Type B pancreatic cell (in vitro differentiated cells): ENCODE measurements around the gene GSTT2B. TPM values are rescaled to one million over a fixed set of nuclear protein-coding genes. Genes with fewer than 3 reads are reported as not detected.

ENCODE experiments used
- DNase-seq: peaks from one replicate; pipeline ENCODE4 v3.0.0; 2021; ENCODE audit warnings: mixed read lengths; ENCODE audit not compliant: unreplicated experiment; ENCODE audit errors: extremely low spot score
- H3K27ac Mint-ChIP-seq: 2 replicates; pipeline ENCODE4 v1.8.0; 2021; ENCODE audit warnings: mild to moderate bottlenecking, mixed read lengths
- H3K27me3 Mint-ChIP-seq: 2 replicates; pipeline ENCODE4 v1.8.0; 2021; ENCODE audit warnings: mixed read lengths
- H3K36me3 Mint-ChIP-seq: 2 replicates; pipeline ENCODE4 v1.8.0; 2021; ENCODE audit warnings: mixed read lengths
- H3K4me1 Mint-ChIP-seq: one replicate; pipeline ENCODE4 v1.8.0; 2021; ENCODE audit warnings: mixed read lengths; ENCODE audit not compliant: unreplicated experiment
- H3K4me3 Mint-ChIP-seq: 2 replicates; pipeline ENCODE4 v1.8.0; 2021; ENCODE audit warnings: mild to moderate bottlenecking, mixed read lengths
- H3K9me3 Mint-ChIP-seq: 2 replicates; pipeline ENCODE4 v1.8.0; 2021; ENCODE audit warnings: mixed read lengths
- total RNA-seq: library from RNA; stranded (reverse); gene quantifications from 2 replicates; pipeline ENCODE4 v1.2.1, GENCODE V29; 2021; ENCODE audit warnings: low replicate concordance
- TF ChIP-seq, protein P1 (sequence below): fragments of 200-600 bp; sonication (generic); conservative IDR thresholded peaks from 2 replicates; pipeline ENCODE4 v1.5.0; 2021; ENCODE audit warnings: antibody characterized with exemption, mild to moderate bottlenecking

GSTT2B gene
- total RNA-seq, 1 donor from 2014 or later, result not detected

DNA sequence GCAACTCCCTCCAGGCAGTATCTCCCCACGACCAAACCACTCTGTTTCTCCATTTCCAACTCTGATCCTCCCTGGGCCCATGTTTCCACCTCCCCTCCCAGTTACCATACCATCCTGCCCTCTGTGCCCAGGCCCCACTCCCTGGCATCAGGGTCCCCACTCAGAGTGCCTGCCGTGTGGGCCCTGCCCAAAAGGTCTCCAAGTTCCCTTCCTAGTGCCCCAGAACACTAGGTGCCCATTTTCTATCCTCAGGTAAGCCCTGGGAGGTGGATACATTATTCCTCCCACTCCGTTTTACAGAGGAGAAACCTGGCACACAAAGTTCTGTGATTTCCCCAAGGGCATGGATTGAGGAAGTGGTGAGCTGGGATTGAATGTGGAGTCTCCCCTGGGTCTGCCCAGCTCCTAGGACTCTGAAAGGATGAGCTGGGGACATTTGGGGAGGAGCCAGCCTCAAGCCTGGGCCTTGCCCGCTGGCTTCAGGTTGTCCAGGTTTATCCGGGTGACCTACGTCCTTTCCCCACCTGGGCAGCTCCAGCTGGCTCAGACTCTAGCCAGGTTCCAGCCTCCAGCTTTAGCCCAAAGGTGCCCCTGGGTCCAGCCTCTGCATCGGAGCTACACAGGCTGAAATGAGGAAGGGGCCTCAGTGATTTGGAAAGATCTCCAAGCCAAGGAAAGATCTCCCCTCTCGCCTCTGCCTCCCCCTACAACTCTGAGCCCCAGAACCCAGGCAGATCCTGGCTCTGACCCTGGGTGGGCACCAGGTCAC lies 46.4 kb upstream of the GSTT2B start:
- H3K9me3 Mint-ChIP-seq, result no peaks in the 10 kb centered on the region
- no peak overlapping the region for H3K27ac Mint-ChIP-seq

DNA sequence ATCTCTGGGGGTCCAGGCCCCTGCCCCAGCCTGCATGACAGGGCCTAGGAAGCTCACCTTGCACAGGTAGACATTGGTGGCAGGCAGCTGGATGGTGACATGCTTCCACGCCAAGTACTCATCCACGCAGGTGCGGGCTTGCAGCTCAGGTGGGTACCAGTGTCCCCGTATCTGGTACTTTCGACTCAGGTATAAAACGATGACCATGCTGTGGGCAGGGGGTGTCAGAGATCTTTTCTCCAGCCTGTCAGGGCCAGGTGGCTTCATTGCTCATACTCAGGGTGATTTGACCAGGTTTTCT lies 45.9 kb upstream of the GSTT2B start:
- no peak for DNase-seq
- TF ChIP-seq, protein P1, sequence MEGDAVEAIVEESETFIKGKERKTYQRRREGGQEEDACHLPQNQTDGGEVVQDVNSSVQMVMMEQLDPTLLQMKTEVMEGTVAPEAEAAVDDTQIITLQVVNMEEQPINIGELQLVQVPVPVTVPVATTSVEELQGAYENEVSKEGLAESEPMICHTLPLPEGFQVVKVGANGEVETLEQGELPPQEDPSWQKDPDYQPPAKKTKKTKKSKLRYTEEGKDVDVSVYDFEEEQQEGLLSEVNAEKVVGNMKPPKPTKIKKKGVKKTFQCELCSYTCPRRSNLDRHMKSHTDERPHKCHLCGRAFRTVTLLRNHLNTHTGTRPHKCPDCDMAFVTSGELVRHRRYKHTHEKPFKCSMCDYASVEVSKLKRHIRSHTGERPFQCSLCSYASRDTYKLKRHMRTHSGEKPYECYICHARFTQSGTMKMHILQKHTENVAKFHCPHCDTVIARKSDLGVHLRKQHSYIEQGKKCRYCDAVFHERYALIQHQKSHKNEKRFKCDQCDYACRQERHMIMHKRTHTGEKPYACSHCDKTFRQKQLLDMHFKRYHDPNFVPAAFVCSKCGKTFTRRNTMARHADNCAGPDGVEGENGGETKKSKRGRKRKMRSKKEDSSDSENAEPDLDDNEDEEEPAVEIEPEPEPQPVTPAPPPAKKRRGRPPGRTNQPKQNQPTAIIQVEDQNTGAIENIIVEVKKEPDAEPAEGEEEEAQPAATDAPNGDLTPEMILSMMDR, result no peak
- H3K9me3 Mint-ChIP-seq, result no peaks in the 10 kb centered on the region
- no peaks in the 10 kb centered on the region for H3K27me3 Mint-ChIP-seq
- H3K4me1 Mint-ChIP-seq, result peaks cover 9% of the 10 kb centered on the region
- H3K4me3 Mint-ChIP-seq, result no peak overlapping the region
- H3K27ac Mint-ChIP-seq, result no peak overlapping the region
- no peaks in the 10 kb centered on the region for H3K36me3 Mint-ChIP-seq

More for the DNA sequence above, 46.4 kb upstream of the GSTT2B start:
- Mint-ChIP-seq H3K4me1 (peaks cover 8% of the 10 kb centered on the region), H3K4me3 (no peak overlapping the region), H3K36me3 (no peaks in the 10 kb centered on the region), H3K27me3 (no peaks in the 10 kb centered on the region)
- DNase-seq, result no peak
- TF ChIP-seq, protein P1, result no peak

DNA sequence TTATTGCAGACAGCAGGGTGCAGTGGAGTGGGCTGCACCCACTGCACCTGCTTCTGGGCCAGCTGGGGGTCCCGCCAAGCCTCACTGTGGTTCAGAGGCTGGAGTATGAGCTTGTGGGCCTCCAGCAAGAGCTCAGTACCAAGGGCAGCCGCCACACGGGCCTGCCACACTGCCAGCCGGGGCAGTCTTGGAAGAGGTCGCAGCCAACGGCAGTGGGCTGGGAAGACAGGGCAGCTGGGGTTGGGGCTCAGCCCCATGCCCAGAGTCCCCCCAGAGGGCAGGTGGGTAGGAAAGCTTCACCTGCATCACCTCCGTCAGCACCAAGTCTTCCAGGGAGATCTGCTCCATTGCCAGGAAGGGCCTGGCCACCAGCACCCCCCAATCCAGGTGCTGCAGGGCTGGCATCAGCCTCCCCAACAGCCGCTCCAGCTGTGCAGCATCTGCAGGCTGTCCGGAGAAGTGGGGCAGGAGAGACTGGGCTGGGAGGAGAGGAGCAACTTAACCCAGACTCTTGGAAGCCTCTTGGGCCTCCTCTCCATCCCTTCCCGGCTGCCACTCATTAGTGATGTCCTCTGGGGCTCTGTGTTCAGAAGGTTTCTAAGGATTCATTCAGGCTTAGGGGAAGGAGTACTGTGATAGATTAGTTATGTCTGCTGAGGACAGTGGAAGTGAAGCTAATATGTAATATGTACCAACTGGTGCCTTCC lies 45.4 kb upstream of the GSTT2B start:
- H3K4me3 Mint-ChIP-seq, result no peak overlapping the region
- H3K27ac Mint-ChIP-seq, result no peak overlapping the region
- H3K4me1 Mint-ChIP-seq, result peaks cover 10% of the 10 kb centered on the region
- H3K27me3 Mint-ChIP-seq, result no peaks in the 10 kb centered on the region
- H3K9me3 Mint-ChIP-seq, result no peaks in the 10 kb centered on the region
- no peak for DNase-seq
- TF ChIP-seq, protein P1, result no peak
- H3K36me3 Mint-ChIP-seq, result no peaks in the 10 kb centered on the region

DNA sequence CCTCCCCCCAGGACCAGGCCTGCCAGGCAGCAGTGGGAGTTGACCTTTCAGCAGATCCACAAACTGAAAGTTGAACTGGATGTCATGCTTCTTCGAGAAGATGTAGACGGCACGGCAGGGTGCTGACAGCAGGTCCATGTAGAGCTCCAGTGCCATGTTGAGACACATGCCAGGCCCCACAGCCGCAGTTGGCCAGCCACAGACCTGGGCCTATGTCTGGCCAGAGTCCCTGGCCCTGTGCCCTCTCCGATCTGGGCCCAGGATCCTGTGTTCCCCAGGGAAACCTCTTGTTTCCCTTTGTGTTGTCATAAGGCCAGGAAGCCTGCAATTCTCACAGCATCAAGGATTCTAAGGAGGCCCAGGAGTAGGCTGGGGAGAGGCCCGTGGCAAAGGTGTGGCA lies 44.2 kb upstream of the GSTT2B start, which contains the start of gene GSTT4:
TSS of gene GSTT4 (minus strand) at position 253 of the 400 bp plus-strand sequence. CDS start at position 156, 97 bp downstream.
- Mint-ChIP-seq H3K4me3 (no peak within 1 kb of the TSS), H3K27me3 (no peaks in the 10 kb centered on the region), H3K27ac (no peak within 1 kb of the TSS), H3K4me1 (peaks cover 10% of the 10 kb centered on the region), H3K36me3 (no peaks in the 10 kb centered on the region), H3K9me3 (no peaks in the 10 kb centered on the region)
- DNase-seq, result no peak
- TF ChIP-seq, protein P1, result no peak

DNA sequence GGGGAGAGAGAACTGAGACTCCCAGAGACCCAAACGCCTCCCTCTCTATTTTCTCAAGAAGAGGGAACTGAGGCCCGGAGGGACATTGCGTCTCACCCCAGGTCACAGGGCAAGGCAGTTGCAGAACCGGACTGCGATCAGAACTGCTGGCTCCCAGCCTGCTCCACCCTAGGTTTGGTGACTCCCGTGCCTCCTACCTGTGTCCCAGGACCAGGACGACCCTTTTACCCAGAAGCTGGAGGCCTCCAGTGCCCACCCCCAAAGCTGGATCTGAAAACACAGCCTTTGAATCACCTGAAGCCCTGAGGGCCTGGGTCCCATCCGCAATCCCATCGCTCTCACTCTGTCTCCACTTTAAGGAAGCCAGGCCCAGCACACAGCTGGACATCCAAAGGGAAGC lies 42.9 kb upstream of the GSTT2B start:
- Mint-ChIP-seq H3K27me3 (no peaks in the 10 kb centered on the region), H3K4me3 (no peak overlapping the region), H3K9me3 (no peaks in the 10 kb centered on the region), H3K4me1 (peaks cover 10% of the 10 kb centered on the region), H3K27ac (no peak overlapping the region), H3K36me3 (no peaks in the 10 kb centered on the region)
- TF ChIP-seq, protein P1, result no peak
- DNase-seq, result no peak
